SK-N-MC (cell line): ENCODE data around the gene SLAMF1.

ENCODE experiments used
- EZH2 ChIP-seq: fragments of 200-600 bp; sonication (generic); IDR thresholded peaks from one replicate; pipeline ENCODE4 v1.6.1; 2017; ENCODE audit warnings: antibody characterized with exemption
- FOXP2 ChIP-seq: optimal IDR thresholded peaks from 2 replicates; pipeline ENCODE3; 2011; ENCODE audit warnings: mild to moderate bottlenecking, moderate library complexity; ENCODE audit not compliant: insufficient read depth; ENCODE audit errors: extremely low read length, control extremely low read depth
- POLR2AphosphoS5 ChIP-seq: IDR thresholded peaks from 2 replicates; pipeline ENCODE4 v1.6.1; 2012; ENCODE audit warnings: mild to moderate bottlenecking, low read depth, low read length, borderline replicate concordance

DNA sequence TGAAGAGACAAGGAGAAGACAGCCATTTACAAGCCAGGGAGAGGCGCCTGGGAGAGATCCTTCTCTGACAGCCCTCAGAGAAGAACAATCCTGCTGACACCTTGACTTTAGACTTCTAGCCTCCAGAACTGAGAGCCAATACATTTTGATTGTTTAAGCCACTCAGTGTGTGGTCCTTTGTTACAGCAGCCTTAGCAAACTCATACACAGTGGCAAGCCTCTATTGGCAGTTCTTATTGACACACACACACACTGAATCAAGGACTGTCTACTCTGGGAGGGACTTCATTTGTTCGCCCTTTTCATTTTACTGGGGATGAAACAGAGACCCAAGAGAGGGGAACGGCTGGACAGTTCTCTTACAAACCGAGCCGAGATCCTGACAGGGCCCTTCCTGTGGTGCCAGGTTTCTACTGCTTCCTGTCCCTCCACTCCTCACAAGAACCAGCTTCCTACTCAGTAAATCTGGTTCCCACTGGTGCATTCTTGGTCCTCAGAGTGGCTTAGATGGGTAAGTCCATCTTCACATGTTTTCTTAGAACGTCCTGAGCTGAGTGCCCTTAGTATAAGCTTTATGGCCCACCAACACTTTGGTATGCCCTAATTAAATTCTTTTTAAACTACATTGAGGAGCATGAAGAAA, 14.7 kb downstream of the SLAMF1 start:
- TF ChIP-seq EZH2 (no peak), POLR2AphosphoS5 (no peak), FOXP2 (no peak)
